ENCODE measurements around the gene PLCL1. TPM values are rescaled to one million over a fixed set of nuclear protein-coding genes. Genes with fewer than 3 reads are reported as not detected.
"Not testable (repeated sequence)": the region's sequence is repeated elsewhere in the genome, so short reads cannot be mapped to it uniquely, and the experiment has no call there.

Gene PLCL1
- total RNA-seq, 2 donors from 2014 or later: 24.9 to 27.2 TPM

- H3K36me3 Mint-ChIP-seq (ENCODE audit: low read depth): peaks cover 4% of the 10 kb centered on the region
- H3K4me1 Mint-ChIP-seq: peaks cover 2% of the 10 kb centered on the region
- H3K27me3 Mint-ChIP-seq: peaks cover 22% of the 10 kb centered on the region
- ATAC-seq (no peak), DNase-seq (no peak)
- no peak overlapping the region for H3K27ac Mint-ChIP-seq
- no peaks in the 10 kb centered on the region for H3K9me3 ChIP-seq (ENCODE audit: control insufficient read depth, low read length, poor library complexity, severe bottlenecking)
- no peak overlapping the region for H3K4me3 Mint-ChIP-seq
Observed at GRCh38 chr2:198186257-198186656, 381.9 kb downstream of the PLCL1 start.

- H3K27ac Mint-ChIP-seq: no peak overlapping the region
- DNase-seq (no peak), ATAC-seq (no peak)
- H3K4me3 Mint-ChIP-seq: no peak overlapping the region
- no peaks in the 10 kb centered on the region for H3K9me3 ChIP-seq (ENCODE audit: control insufficient read depth, low read length, poor library complexity, severe bottlenecking)
- peaks cover 2% of the 10 kb centered on the region for H3K4me1 Mint-ChIP-seq
- H3K36me3 Mint-ChIP-seq (ENCODE audit: low read depth): peaks cover 4% of the 10 kb centered on the region
- peaks cover 22% of the 10 kb centered on the region for H3K27me3 Mint-ChIP-seq
Observed at GRCh38 chr2:198187841-198188240, 383.4 kb downstream of the PLCL1 start.

- Mint-ChIP-seq H3K36me3 (ENCODE audit: low read depth) (peaks cover 4% of the 10 kb centered on the region), H3K4me1 (peaks cover 2% of the 10 kb centered on the region), H3K27me3 (peaks cover 22% of the 10 kb centered on the region), H3K27ac (no peak overlapping the region), H3K4me3 (no peak overlapping the region)
- no peak for ATAC-seq
- DNase-seq: no peak
- no peaks in the 10 kb centered on the region for H3K9me3 ChIP-seq (ENCODE audit: control insufficient read depth, low read length, poor library complexity, severe bottlenecking)
Observed at GRCh38 chr2:198188982-198189381, 384.6 kb downstream of the PLCL1 start.

- Mint-ChIP-seq H3K4me3 (no peak overlapping the region), H3K36me3 (ENCODE audit: low read depth) (peaks cover 4% of the 10 kb centered on the region), H3K27ac (no peak overlapping the region), H3K27me3 (peaks cover 22% of the 10 kb centered on the region), H3K4me1 (peaks cover 2% of the 10 kb centered on the region)
- ATAC-seq (no peak), DNase-seq (no peak)
- H3K9me3 ChIP-seq (ENCODE audit: control insufficient read depth, low read length, poor library complexity, severe bottlenecking): no peaks in the 10 kb centered on the region
Observed at GRCh38 chr2:198191651-198192050, 387.3 kb downstream of the PLCL1 start.

- not testable (repeated sequence) for H3K27ac Mint-ChIP-seq; DNase-seq; H3K4me1 Mint-ChIP-seq; H3K36me3 Mint-ChIP-seq (ENCODE audit: low read depth); H3K27me3 Mint-ChIP-seq; H3K4me3 Mint-ChIP-seq; ATAC-seq; H3K9me3 ChIP-seq (ENCODE audit: control insufficient read depth, low read length, poor library complexity, severe bottlenecking)
Observed at GRCh38 chr2:198196556-198196955, 392.2 kb downstream of the PLCL1 start.

Other genes with a start within 250 kb of the PLCL1 start
- gene RFTN2, start 129.0 kb upstream of the PLCL1 start, total RNA-seq: under 1 TPM in 1 of 2 donors, not detected in 1; 0.05 TPM
- 10 to 100 TPM in 1 of 2 donors, 1 to 10 TPM in 1; 9.0 to 10.5 TPM for gene MARS2, start 99.2 kb upstream of the PLCL1 start, total RNA-seq
- not detected for gene BOLL, start 19.3 kb upstream of the PLCL1 start, total RNA-seq